Activated naive CD8-positive, alpha-beta T cell treated with anti-CD3 and anti-CD28 coated beads, Interleukin-2, amount 50 U/mL, for 16 hours (primary cell): Measurements from ENCODE around the gene OPCML.

Source experiments
- DNase-seq: peaks from one replicate; pipeline ENCODE4 v3.0.0-alpha.2; 2020; ENCODE audit warnings: low read depth, low spot score

Gene OPCML

GRCh38 chr11:132671851-132672370 lies 860.4 kb downstream of the OPCML start:
- DNase-seq = no peak

GRCh38 chr11:132670921-132671675 lies 861.2 kb downstream of the OPCML start:
- DNase-seq = no peak

DNA sequence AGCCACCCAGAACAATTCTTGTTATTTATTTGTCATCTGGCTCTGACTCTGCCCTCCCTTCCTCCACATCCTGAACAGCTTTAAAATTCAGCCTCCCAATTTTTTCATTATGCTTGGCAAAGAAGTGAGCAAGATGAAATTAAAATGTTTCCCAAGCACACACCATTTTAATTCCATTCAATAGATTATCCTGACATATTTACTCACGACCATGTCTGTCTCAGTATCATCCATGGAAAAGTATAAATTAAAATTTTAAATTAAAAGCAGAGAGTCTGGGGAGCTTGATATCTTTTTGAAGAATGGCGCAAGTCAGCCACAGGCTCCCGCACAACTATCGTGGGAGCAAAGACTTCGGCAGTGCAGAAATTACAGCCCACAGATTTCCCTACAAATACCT lies 862.4 kb downstream of the OPCML start:
- no peak for DNase-seq

DNA sequence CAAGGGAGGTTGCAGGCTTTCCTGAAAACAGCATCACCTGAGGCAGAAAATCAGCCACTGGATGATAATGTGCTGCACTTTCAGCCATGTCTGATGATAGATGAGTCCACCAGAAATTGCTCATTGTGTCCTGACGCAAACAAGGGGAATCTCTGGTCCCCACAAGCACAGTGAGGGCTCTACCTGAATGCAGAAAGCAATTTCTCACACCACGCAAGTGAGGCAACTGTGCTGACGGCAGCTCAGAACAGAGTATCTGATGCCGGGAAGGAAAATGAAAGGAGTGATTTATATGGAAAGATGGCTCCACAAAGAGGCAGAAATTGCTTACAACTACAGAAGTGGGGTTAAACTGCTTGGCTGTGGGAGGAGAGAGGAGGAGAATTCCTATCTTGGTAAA lies 867.1 kb downstream of the OPCML start:
- no peak for DNase-seq

- no peak for DNase-seq
Observed at GRCh38 chr11:132658696-132659095, 873.6 kb downstream of the OPCML start.

GRCh38 chr11:132658004-132658403 lies 874.3 kb downstream of the OPCML start:
- no peak for DNase-seq

DNA sequence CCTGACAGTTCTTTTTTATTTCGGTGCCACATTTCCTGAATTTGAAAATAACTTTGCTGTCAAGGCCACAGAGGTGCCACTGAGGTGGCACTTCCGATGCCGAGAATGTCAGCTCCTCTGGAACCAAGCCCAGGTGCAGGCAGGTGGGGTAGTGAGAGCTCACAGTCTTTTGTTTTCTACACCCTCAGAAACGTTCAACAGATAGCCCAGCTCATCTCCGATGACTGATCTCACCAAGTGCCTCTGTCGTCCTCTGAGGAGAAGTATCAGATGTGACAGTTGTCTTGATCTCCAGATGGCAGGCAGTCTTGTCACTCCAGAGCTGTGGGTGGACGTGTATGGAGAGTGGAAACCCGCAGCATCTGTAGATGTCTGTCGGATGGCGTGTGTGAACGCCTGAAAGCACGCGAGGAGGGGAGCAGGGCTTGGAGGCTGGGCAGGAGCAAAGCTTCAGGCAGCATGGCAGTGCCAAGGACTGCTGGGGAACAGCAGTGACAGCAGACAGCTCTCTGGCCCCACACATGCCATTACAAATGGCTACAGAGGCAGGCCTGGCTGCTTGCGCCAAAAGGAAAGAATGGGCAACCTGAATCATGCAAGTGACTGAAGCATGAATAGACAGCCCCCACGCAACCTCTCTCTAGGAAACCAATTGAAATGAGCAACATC lies 877.0 kb downstream of the OPCML start:
- DNase-seq = no peak

DNA sequence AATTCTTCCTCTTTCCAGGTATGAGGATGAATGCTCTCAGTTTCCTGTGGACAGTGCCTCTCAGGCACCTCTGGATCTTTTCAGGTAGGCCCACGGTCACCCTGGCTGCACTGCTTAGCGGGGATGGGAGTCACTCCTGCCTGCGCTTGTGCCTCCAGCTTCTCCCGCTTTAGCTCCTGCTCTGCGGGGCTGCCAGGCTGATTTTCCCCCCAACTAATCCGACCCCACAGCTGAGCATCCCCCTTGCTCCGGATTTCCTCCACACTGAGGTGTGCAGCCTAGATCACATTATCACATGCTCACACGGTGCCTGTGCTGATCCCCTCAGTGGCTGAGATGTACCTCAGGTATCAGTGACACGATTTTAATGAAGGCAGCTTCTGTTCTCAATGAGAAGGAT lies 879.1 kb downstream of the OPCML start:
- DNase-seq = no peak

DNA sequence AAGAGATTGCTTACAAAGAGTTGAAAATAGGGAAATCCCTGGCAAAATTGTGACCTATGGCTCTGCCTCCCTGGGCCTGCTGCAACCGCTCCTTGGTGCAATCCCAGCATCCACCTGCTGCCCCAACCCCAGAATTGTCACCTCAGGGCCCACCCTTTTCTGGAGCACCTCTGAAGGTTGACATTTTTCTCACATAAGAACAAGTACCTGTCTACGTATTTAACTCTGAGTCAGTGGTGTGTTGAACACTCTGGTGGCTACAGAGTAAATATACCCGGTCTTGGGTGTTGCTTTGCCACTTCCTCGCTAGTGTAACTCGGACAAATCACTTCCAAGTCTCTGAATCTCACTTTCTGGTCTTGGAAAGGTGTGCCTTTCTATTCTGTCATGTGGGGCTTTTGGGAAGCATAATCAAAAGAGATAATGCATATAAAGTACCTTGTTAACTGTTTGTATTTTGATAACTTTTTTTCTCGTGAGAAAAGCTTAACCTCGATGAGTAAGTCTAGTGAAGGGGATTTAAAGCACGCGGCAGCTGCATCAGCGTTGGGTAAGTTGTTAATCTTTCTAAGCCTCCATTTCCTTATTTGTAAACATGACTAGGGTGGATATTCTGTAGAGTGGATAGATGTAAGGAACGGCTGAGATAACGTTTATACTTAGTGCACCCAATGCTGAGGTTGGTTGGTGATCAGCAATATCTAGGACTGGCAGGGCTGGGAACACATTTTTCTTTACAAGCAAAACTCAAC lies 881.2 kb downstream of the OPCML start:
- DNase-seq = no peak

DNA sequence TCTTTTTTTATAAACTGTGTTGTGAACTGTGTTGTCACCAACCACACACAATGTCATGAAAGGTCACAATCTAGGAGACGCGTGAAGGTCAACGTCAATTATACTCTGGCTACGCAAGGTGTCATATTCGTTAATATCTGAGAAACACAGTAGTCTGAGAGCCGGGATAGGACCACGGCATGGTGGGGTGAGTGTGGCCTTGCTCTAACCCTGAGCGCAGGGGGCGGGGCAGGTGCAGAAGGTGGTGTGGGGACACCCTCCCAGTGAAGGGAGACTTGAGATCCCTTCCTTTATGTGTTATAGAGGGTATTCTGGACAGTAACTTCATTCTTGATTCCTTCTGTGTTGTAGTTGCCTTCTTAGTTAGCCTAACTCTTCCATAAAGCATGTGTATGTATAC lies 883.0 kb downstream of the OPCML start:
- DNase-seq = no peak

- DNase-seq = no peak
Observed at GRCh38 chr11:132648851-132649250, 883.5 kb downstream of the OPCML start.

DNA sequence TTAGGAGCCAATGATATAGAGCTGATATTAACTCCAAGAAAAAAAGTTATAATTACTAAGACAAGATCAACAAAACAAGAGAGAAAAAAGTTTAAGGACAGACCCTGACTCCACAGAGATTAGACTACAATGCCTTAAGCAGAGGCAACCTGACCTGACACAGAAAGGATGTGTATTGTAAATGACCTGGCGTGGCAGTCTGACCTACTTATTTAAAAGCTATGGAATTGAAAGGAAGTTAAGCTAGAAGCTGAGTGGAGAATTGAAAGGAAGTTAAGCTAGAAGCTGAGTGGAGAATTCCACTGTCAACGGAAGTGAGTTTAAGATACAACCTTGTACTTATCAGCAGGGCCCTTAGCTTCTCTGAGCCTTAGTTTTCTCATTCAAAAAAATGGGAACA lies 885.4 kb downstream of the OPCML start:
- DNase-seq = no peak

DNA sequence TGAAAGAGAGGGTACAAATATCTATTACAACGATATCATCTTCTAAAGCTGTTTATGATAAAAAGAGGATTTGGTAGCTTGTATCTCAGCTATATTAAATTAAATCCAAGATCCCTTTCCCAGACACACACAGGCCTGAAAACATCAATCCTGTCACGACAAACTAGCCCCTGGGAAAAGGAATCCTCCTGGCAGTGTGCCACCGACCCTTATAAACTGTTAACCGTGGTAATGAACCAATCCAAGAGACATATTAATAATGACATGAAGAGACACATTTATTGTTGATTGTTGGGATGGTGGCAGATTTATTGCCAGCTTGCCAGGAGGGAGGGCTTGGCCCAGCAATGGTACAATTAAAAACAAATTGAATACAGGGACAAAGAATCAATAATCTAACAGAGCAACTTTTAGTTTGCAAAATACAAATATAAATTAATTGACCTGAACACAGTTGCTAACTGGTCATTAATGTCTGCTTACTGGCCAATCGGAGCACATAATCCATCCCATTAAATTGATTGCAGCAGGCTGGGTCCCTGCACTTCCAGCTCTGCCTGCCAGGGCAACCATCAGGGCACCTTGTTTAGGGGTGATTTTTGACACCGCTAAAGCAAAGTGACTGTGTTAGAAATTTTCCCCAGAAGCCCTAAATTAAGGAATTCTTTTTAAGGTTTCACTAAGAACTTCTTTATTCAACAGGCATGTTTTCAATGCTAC lies 887.6 kb downstream of the OPCML start:
- no peak for DNase-seq

DNA sequence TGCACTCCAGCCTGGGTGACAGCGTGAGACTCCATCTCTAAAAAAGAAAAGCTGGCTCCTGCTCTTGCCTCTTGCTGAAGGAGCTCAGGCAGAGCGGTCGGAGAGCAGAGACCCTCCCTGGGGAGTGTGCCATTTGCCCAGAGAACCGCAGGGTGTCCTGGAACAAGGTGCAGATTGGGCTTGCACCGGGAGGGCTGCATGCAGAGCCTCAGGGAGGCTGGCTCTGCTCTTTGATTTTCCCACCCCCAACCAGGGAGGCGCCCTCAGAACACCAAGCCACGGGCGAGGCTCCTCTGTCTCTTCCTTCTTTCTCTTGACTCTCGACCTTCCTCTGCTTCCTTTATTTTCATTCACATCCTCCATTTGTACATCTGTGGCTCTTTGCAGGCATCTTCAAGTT lies 889.1 kb downstream of the OPCML start:
- DNase-seq = no peak

GRCh38 chr11:132640952-132641351 lies 891.3 kb downstream of the OPCML start:
- DNase-seq = no peak

DNA sequence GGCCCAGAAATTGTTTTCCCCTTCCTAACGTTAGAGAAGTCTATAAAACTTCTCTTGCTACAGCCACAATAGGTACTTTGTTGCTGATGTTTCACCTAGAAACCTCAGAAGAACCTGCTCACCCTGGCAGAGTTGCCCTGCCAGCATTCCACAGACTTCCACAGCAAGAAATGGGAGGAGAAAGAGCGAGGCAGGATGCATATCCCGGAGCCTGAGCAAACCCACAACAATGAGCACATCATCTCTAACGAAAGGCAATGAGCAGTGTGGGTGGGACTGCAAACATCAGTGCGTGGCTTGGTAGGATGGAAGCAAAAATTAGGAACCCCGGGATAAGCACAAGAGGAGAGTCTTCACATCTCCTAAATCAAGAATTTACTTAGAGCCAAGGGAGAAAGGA lies 892.3 kb downstream of the OPCML start:
- DNase-seq = no peak

DNA sequence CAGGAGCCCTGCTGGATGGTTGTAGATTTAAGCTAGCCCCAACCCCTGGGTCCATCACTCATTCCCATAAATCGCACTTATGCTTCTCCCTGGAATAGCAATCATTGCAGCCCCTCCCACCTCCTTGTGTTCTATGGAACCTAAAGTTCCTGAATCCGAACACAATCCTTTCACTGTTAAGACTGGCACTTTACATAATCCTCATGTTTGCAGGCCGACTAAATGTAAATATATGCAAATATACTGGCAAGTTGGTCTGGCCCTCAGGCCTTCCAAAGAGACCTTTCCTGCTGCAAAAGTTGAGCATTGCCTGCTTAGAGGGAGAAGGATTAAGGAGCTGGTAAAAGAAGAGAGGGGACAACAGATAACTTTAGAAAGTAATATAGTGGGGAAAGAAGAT lies 892.9 kb downstream of the OPCML start:
- DNase-seq = no peak

- DNase-seq = no peak
Observed at GRCh38 chr11:132638423-132638822, 893.9 kb downstream of the OPCML start.

- DNase-seq = no peak
Observed at GRCh38 chr11:132636523-132636922, 895.8 kb downstream of the OPCML start.

DNA sequence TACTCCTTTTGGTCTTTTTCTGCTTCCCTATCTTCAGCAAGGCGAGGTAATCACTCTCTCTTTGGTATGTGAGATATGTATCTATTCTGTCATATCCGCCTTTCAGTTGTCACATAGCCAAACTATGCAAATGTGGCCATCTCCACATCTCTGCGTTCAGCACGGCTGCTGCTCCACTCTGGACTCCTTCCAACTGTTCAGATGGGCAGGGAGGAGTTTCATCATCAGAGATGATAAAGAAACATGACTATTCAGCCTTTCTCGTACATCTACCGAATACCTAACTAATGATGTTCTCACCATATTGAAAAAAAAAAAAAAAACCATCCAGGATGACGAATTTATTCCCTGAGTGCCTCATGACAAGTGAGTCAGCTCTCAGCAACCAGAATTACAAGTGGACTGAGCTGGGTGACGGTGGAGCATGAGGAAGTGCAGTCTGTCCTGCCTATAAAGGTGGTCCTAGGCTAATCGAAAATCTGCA lies 899.6 kb downstream of the OPCML start:
- DNase-seq = no peak

DNA sequence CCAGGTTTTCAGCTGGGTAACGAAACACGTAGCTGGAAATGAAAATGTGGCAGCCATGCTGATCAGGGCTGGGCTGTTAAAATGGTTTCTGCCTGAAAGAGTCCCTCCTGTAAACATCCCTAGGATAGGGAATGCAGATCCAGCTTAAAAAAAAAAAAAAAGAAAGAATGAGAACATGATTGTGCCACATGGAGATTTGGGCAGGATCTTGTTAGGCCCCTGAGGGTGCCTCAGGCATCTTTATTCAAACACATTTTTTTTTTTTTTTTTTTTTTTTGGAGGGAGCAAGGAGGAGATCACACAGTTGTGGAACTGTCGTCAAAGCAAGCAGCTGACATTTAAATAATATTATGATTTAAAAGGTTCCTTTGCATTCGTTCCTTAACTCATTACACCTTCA lies 900.3 kb downstream of the OPCML start:
- no peak for DNase-seq

GRCh38 chr11:132627981-132628380 lies 904.3 kb downstream of the OPCML start:
- DNase-seq = no peak
